GM23248 (cell line): ENCODE measurements around the gene LRMDA.

Source experiments
- EZH2 ChIP-seq: fragments of 200-600 bp; sonication (generic); IDR thresholded peaks from 2 replicates; pipeline ENCODE4 v1.6.1; 2018; ENCODE audit warnings: antibody characterized with exemption, mild to moderate bottlenecking; ENCODE audit not compliant: insufficient read depth, poor library complexity, severe bottlenecking
- EZH2phosphoT487 ChIP-seq: fragments of 200-600 bp; sonication (generic); IDR thresholded peaks from 2 replicates; pipeline ENCODE4 v1.6.1; 2018; ENCODE audit warnings: antibody characterized with exemption, moderate library complexity, mild to moderate bottlenecking, low read depth; ENCODE audit not compliant: insufficient read depth

DNA sequence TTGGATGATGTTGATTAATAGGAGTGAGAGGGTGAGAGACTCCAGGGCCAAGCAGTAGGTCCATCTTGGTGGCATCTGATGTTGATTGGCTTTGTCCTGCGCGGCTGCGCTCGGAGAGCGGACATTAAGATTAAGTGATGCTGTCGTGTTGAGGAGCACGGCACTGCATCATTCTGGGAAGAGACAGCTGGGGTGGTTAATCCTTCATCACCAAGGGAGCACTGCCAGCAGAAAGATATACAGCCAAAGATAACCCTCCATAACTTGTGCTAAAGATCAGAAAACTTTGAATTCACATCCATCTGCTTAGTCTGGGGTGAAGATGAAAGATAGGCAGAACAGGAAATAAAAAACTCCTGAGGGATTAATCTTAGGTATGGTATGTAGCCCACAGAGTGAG, 208.3 kb downstream of the LRMDA start:
- no peak for TF ChIP-seq EZH2phosphoT487
- TF ChIP-seq EZH2 = no peak
